ENCODE results near the gene POC1B.

DNA sequence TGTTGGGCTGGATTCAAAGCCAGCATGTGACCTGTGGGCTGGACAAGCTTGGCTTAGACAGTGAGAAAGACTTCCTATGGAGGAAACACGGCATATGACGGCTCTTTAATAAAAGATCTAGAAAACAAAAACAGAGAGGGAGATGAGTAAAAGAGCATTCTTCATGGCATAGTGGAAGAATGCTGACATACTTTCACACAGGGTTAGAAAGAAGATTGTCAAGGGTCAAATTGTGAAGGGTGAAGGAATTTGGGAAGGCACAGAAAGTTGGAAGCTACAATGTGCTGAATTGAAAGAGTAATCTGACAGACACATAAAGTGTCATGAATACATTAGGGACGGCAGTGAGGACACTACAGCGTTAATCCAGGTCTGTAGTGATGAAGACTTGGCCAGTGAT lies 64.7 kb downstream of the POC1B start:
- TF ChIP-seq RAD21 (conservative IDR thresholded peaks at IDR 0.05) (no peak), EP300 (conservative IDR thresholded peaks at IDR 0.05; ENCODE audit: poor library complexity, severe bottlenecking) (no peak), EZH2 (IDR thresholded peaks at IDR 0.05; ENCODE audit: borderline replicate concordance, insufficient read depth, low read length, poor library complexity, severe bottlenecking) (no peak)
- TF ChIP-seq, protein P1, sequence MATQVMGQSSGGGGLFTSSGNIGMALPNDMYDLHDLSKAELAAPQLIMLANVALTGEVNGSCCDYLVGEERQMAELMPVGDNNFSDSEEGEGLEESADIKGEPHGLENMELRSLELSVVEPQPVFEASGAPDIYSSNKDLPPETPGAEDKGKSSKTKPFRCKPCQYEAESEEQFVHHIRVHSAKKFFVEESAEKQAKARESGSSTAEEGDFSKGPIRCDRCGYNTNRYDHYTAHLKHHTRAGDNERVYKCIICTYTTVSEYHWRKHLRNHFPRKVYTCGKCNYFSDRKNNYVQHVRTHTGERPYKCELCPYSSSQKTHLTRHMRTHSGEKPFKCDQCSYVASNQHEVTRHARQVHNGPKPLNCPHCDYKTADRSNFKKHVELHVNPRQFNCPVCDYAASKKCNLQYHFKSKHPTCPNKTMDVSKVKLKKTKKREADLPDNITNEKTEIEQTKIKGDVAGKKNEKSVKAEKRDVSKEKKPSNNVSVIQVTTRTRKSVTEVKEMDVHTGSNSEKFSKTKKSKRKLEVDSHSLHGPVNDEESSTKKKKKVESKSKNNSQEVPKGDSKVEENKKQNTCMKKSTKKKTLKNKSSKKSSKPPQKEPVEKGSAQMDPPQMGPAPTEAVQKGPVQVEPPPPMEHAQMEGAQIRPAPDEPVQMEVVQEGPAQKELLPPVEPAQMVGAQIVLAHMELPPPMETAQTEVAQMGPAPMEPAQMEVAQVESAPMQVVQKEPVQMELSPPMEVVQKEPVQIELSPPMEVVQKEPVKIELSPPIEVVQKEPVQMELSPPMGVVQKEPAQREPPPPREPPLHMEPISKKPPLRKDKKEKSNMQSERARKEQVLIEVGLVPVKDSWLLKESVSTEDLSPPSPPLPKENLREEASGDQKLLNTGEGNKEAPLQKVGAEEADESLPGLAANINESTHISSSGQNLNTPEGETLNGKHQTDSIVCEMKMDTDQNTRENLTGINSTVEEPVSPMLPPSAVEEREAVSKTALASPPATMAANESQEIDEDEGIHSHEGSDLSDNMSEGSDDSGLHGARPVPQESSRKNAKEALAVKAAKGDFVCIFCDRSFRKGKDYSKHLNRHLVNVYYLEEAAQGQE (IDR thresholded peaks at IDR 0.05; ENCODE audit: borderline replicate concordance): no peak
- TF ChIP-seq, protein P2, sequence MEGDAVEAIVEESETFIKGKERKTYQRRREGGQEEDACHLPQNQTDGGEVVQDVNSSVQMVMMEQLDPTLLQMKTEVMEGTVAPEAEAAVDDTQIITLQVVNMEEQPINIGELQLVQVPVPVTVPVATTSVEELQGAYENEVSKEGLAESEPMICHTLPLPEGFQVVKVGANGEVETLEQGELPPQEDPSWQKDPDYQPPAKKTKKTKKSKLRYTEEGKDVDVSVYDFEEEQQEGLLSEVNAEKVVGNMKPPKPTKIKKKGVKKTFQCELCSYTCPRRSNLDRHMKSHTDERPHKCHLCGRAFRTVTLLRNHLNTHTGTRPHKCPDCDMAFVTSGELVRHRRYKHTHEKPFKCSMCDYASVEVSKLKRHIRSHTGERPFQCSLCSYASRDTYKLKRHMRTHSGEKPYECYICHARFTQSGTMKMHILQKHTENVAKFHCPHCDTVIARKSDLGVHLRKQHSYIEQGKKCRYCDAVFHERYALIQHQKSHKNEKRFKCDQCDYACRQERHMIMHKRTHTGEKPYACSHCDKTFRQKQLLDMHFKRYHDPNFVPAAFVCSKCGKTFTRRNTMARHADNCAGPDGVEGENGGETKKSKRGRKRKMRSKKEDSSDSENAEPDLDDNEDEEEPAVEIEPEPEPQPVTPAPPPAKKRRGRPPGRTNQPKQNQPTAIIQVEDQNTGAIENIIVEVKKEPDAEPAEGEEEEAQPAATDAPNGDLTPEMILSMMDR (IDR thresholded peaks at IDR 0.05; ENCODE audit: poor library complexity, severe bottlenecking): no peak

All from neural cell (in vitro differentiated cells).